WTC11 (cell line): ENCODE results near the gene TMEM144. TPM values are rescaled to one million over a fixed set of nuclear protein-coding genes. Genes with fewer than 3 reads are reported as not detected.

Source experiments
- ATAC-seq: fragments of 200-7000 bp; cut with Tn5 transposase; 2 replicates; pipeline ENCODE4 v1.10.0; 2021; ENCODE audit warnings: mild to moderate bottlenecking, moderate library complexity
- CTCF ChIA-PET: fragments of 300-600 bp; sonication (Branson Sonifier 250); formaldehyde crosslinking; loops from one replicate; lab custom pipeline; 2021; ENCODE audit warnings: antibody characterized with exemption; lab: Charles Lee
- POLR2A ChIA-PET: fragments of 350-600 bp; sonication (Branson Sonifier 250); formaldehyde crosslinking; loops from one replicate; lab custom pipeline; 2021; ENCODE audit warnings: antibody characterized with exemption; lab: Charles Lee
- DNase-seq: peaks from one replicate; pipeline ENCODE4 v3.0.0; 2021; ENCODE audit warnings: low spot score
- H3K27ac Mint-ChIP-seq: 2 replicates; pipeline ENCODE4 v1.8.0; 2021; ENCODE audit warnings: mixed read lengths
- H3K27me3 Mint-ChIP-seq: 2 replicates; pipeline ENCODE4 v1.8.0; 2021; ENCODE audit warnings: low read depth, mild to moderate bottlenecking, moderate library complexity, mixed read lengths
- H3K36me3 Mint-ChIP-seq: 2 replicates; pipeline ENCODE4 v1.8.0; 2021; ENCODE audit warnings: mixed read lengths
- H3K4me1 Mint-ChIP-seq: 2 replicates; pipeline ENCODE4 v1.8.0; 2022; ENCODE audit warnings: mixed read lengths
- H3K4me3 Mint-ChIP-seq: 2 replicates; pipeline ENCODE4 v1.8.0; 2021; ENCODE audit warnings: mild to moderate bottlenecking, moderate library complexity, mixed read lengths
- H3K9me3 Mint-ChIP-seq: 2 replicates; pipeline ENCODE4 v1.8.0; 2021; ENCODE audit warnings: mixed read lengths
- ESRRA ChIP-seq: sonication (generic); formaldehyde crosslinking; IDR thresholded peaks from 2 replicates; pipeline ENCODE4 v1.8.1; 2022; ENCODE audit warnings: mild to moderate bottlenecking, missing genetic modification reagents, borderline replicate concordance
- ETV6 ChIP-seq: sonication (generic); formaldehyde crosslinking; IDR thresholded peaks from 2 replicates; pipeline ENCODE4 v1.8.1; 2022; ENCODE audit warnings: mild to moderate bottlenecking, missing genetic modification reagents
- FOXJ3 ChIP-seq: sonication (generic); formaldehyde crosslinking; IDR thresholded peaks from 2 replicates; pipeline ENCODE4 v1.9.0; 2021; ENCODE audit warnings: missing genetic modification reagents, mild to moderate bottlenecking, borderline replicate concordance
- GABPB1 ChIP-seq: sonication (generic); formaldehyde crosslinking; IDR thresholded peaks from 2 replicates; pipeline ENCODE4 v1.8.1; 2023; ENCODE audit warnings: mild to moderate bottlenecking, missing genetic modification reagents
- HMGA2 ChIP-seq: fragments of 250-450 bp; sonication (Bioruptor Pico); IDR thresholded peaks from 2 replicates; pipeline ENCODE4 v1.4.0; 2021; ENCODE audit warnings: mild to moderate bottlenecking, moderate library complexity
- JAZF1 ChIP-seq: fragments of 250-450 bp; sonication (Bioruptor Pico); IDR thresholded peaks from 2 replicates; pipeline ENCODE4 v1.9.0; 2021; ENCODE audit warnings: moderate library complexity, mild to moderate bottlenecking, inconsistent platforms
- JUN ChIP-seq: sonication (generic); formaldehyde crosslinking; IDR thresholded peaks from 2 replicates; pipeline ENCODE4 v1.8.0; 2023; ENCODE audit warnings: mild to moderate bottlenecking, missing genetic modification reagents
- NFATC4 ChIP-seq: fragments of 250-450 bp; sonication (Bioruptor Pico); IDR thresholded peaks from 2 replicates; pipeline ENCODE4 v1.9.0; 2021; ENCODE audit warnings: mild to moderate bottlenecking
- NFYB ChIP-seq: sonication (generic); formaldehyde crosslinking; conservative IDR thresholded peaks from 2 replicates; pipeline ENCODE4 v1.8.0; 2022; ENCODE audit warnings: low read depth, missing genetic modification reagents
- OVOL2 ChIP-seq: fragments of 250-450 bp; sonication (Bioruptor Pico); IDR thresholded peaks from 2 replicates; pipeline ENCODE4 v1.9.0; 2021; ENCODE audit warnings: mild to moderate bottlenecking, borderline replicate concordance
- RELA ChIP-seq: sonication (generic); formaldehyde crosslinking; IDR thresholded peaks from 2 replicates; pipeline ENCODE4 v1.8.1; 2022; ENCODE audit warnings: missing genetic modification reagents, mild to moderate bottlenecking, borderline replicate concordance
- RORB ChIP-seq: fragments of 250-450 bp; sonication (Bioruptor Pico); IDR thresholded peaks from 2 replicates; pipeline ENCODE4 v1.9.0; 2021; ENCODE audit warnings: mild to moderate bottlenecking
- TEAD4 ChIP-seq: sonication (generic); formaldehyde crosslinking; IDR thresholded peaks from 2 replicates; pipeline ENCODE4 v1.8.0; 2022; ENCODE audit warnings: mild to moderate bottlenecking, missing genetic modification reagents
- TP53 ChIP-seq: sonication (generic); formaldehyde crosslinking; IDR thresholded peaks from 2 replicates; pipeline ENCODE4 v1.8.1; 2023; ENCODE audit warnings: mild to moderate bottlenecking, missing genetic modification reagents
- ZNF219 ChIP-seq: sonication (generic); formaldehyde crosslinking; IDR thresholded peaks from 2 replicates; pipeline ENCODE4 v1.8.0; 2023; ENCODE audit warnings: missing genetic modification reagents, mild to moderate bottlenecking, borderline replicate concordance
- ZNF423 ChIP-seq: fragments of 250-450 bp; sonication (Bioruptor Pico); IDR thresholded peaks from 2 replicates; pipeline ENCODE4 v2.1.2; 2022; ENCODE audit warnings: mild to moderate bottlenecking, moderate library complexity
- total RNA-seq: library from RNA; stranded (reverse); gene quantifications from 3 replicates; pipeline ENCODE4 v1.2.3, GENCODE V29; 2021
- TF ChIP-seq, protein P1 (sequence below): fragments of 250-450 bp; sonication (Bioruptor Pico); IDR thresholded peaks from 2 replicates; pipeline ENCODE4 v1.9.0; 2021; ENCODE audit warnings: moderate library complexity, mild to moderate bottlenecking, inconsistent platforms, borderline replicate concordance
- TF ChIP-seq, protein P2 (sequence below): sonication (generic); formaldehyde crosslinking; IDR thresholded peaks from 2 replicates; pipeline ENCODE4 v1.8.1; 2023; ENCODE audit warnings: mild to moderate bottlenecking, missing genetic modification reagents
- TF ChIP-seq, protein P3 (sequence below): sonication (generic); formaldehyde crosslinking; IDR thresholded peaks from 2 replicates; pipeline ENCODE4 v1.8.0; 2022; ENCODE audit warnings: mild to moderate bottlenecking, missing genetic modification reagents
- TF ChIP-seq, protein P4 (sequence below): sonication (generic); formaldehyde crosslinking; IDR thresholded peaks from 2 replicates; pipeline ENCODE4 v1.8.1; 2023; ENCODE audit warnings: mild to moderate bottlenecking, missing genetic modification reagents, borderline replicate concordance
- TF ChIP-seq, protein P5 (sequence below): sonication (generic); formaldehyde crosslinking; IDR thresholded peaks from 2 replicates; pipeline ENCODE4 v1.8.1; 2023; ENCODE audit warnings: mild to moderate bottlenecking, missing genetic modification reagents, moderate library complexity
- TF ChIP-seq, protein P6 (sequence below): sonication (generic); formaldehyde crosslinking; IDR thresholded peaks from 2 replicates; pipeline ENCODE4 v1.8.0; 2022; ENCODE audit warnings: mild to moderate bottlenecking, missing genetic modification reagents
- TF ChIP-seq, protein P7 (sequence below): sonication (generic); formaldehyde crosslinking; IDR thresholded peaks from 2 replicates; pipeline ENCODE4 v1.8.1; 2022; ENCODE audit warnings: low read depth, mild to moderate bottlenecking, moderate library complexity, missing genetic modification reagents, borderline replicate concordance
- TF ChIP-seq, protein P8 (sequence below): sonication (generic); formaldehyde crosslinking; IDR thresholded peaks from 2 replicates; pipeline ENCODE4 v1.8.0; 2023; ENCODE audit warnings: missing genetic modification reagents

The TMEM144 gene
- total RNA-seq, 1 experiment from 2014 or later: 3.8 TPM

DNA sequence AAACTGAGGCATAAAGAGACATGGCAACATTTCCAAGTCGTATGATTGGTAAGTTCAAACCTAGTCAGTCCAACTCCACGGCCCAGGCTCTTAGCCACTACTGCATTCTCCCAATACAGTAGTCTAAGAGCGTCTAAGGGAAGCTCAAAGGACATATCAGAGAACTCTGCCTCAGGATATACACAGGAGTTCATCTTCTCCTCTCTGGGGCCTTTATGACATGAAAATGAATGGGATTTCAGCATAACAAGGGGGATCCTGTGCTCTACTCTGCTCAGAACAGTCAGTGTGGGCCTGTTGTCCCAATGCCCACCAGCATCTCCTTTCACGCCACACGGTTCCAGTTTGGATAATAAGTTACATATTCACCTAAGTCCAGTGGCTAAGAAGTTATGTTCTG, 41.7 kb upstream of the TMEM144 start:
- DNase-seq: no peak
- CTCF ChIA-PET: no interaction called here

DNA sequence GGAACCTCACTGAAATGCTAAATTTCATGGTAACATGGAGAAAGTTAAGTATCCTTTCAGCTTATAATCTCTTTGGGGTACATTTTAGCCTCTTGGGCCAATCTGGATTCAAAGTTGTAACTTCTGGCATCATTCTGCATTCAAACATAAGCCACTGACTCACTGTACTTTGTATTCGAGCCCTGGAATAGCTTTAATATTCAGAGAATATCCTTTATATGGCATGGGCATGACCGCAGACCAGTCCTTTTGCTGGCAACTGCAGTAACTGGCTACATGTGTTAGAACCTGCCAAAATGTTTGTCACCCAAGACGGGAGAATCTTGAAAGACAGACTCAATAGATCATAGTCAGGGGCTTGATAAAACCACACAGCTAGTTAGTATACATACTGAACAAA, 40.8 kb upstream of the TMEM144 start:
- no peaks in the 10 kb centered on the region for H3K27me3 Mint-ChIP-seq
- peaks cover 8% of the 10 kb centered on the region for H3K4me1 Mint-ChIP-seq
- H3K9me3 Mint-ChIP-seq: no peaks in the 10 kb centered on the region
- H3K27ac Mint-ChIP-seq: no peak overlapping the region
- TF ChIP-seq, protein P1, sequence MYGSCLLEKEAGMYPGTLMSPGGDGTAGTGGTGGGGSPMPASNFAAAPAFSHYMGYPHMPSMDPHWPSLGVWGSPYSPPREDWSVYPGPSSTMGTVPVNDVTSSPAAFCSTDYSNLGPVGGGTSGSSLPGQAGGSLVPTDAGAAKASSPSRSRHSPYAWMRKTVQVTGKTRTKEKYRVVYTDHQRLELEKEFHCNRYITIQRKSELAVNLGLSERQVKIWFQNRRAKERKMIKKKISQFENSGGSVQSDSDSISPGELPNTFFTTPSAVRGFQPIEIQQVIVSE (CRISPR knock-in tag): no peak
- no peak for TF ChIP-seq TP53 (CRISPR knock-in tag)
- no peak for TF ChIP-seq ESRRA (CRISPR knock-in tag)
- TF ChIP-seq, protein P2, sequence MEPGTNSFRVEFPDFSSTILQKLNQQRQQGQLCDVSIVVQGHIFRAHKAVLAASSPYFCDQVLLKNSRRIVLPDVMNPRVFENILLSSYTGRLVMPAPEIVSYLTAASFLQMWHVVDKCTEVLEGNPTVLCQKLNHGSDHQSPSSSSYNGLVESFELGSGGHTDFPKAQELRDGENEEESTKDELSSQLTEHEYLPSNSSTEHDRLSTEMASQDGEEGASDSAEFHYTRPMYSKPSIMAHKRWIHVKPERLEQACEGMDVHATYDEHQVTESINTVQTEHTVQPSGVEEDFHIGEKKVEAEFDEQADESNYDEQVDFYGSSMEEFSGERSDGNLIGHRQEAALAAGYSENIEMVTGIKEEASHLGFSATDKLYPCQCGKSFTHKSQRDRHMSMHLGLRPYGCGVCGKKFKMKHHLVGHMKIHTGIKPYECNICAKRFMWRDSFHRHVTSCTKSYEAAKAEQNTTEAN: no peak
- no peak for TF ChIP-seq OVOL2 (CRISPR knock-in tag)
- TF ChIP-seq, protein P3, sequence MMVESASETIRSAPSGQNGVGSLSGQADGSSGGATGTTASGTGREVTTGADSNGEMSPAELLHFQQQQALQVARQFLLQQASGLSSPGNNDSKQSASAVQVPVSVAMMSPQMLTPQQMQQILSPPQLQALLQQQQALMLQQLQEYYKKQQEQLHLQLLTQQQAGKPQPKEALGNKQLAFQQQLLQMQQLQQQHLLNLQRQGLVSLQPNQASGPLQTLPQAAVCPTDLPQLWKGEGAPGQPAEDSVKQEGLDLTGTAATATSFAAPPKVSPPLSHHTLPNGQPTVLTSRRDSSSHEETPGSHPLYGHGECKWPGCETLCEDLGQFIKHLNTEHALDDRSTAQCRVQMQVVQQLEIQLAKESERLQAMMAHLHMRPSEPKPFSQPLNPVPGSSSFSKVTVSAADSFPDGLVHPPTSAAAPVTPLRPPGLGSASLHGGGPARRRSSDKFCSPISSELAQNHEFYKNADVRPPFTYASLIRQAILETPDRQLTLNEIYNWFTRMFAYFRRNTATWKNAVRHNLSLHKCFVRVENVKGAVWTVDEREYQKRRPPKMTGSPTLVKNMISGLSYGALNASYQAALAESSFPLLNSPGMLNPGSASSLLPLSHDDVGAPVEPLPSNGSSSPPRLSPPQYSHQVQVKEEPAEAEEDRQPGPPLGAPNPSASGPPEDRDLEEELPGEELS (CRISPR knock-in tag): no peak
- TF ChIP-seq JAZF1: no peak
- TF ChIP-seq NFYB (CRISPR knock-in tag): no peak
- TF ChIP-seq, all 79 proteins: peak for 0
- Mint-ChIP-seq H3K36me3 (no peaks in the 10 kb centered on the region), H3K4me3 (no peak overlapping the region)
- DNase-seq (no peak), ATAC-seq (no peak)
- POLR2A ChIA-PET: no interaction called here
- CTCF ChIA-PET: interaction anchor here (3.1 kb wide), 1 partner anchor 17 kb away, joined by 12 read pairs; no protein-coding TSS in a partner anchor

More for the DNA sequence above, 41.7 kb upstream of the TMEM144 start:
- TF ChIP-seq GABPB1 (no peak), RELA (CRISPR knock-in tag) (no peak), FOXJ3 (CRISPR knock-in tag) (no peak), ZNF219 (no peak), ETV6 (CRISPR knock-in tag) (no peak), NFATC4 (CRISPR knock-in tag) (no peak), ZNF423 (no peak), NFYB (CRISPR knock-in tag) (no peak), HMGA2 (CRISPR knock-in tag) (no peak), RORB (CRISPR knock-in tag) (no peak), TEAD4 (CRISPR knock-in tag) (no peak), JUN (CRISPR knock-in tag) (no peak)
- TF ChIP-seq, protein P4, sequence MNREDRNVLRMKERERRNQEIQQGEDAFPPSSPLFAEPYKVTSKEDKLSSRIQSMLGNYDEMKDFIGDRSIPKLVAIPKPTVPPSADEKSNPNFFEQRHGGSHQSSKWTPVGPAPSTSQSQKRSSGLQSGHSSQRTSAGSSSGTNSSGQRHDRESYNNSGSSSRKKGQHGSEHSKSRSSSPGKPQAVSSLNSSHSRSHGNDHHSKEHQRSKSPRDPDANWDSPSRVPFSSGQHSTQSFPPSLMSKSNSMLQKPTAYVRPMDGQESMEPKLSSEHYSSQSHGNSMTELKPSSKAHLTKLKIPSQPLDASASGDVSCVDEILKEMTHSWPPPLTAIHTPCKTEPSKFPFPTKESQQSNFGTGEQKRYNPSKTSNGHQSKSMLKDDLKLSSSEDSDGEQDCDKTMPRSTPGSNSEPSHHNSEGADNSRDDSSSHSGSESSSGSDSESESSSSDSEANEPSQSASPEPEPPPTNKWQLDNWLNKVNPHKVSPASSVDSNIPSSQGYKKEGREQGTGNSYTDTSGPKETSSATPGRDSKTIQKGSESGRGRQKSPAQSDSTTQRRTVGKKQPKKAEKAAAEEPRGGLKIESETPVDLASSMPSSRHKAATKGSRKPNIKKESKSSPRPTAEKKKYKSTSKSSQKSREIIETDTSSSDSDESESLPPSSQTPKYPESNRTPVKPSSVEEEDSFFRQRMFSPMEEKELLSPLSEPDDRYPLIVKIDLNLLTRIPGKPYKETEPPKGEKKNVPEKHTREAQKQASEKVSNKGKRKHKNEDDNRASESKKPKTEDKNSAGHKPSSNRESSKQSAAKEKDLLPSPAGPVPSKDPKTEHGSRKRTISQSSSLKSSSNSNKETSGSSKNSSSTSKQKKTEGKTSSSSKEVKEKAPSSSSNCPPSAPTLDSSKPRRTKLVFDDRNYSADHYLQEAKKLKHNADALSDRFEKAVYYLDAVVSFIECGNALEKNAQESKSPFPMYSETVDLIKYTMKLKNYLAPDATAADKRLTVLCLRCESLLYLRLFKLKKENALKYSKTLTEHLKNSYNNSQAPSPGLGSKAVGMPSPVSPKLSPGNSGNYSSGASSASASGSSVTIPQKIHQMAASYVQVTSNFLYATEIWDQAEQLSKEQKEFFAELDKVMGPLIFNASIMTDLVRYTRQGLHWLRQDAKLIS: no peak
- TF ChIP-seq, protein P5, sequence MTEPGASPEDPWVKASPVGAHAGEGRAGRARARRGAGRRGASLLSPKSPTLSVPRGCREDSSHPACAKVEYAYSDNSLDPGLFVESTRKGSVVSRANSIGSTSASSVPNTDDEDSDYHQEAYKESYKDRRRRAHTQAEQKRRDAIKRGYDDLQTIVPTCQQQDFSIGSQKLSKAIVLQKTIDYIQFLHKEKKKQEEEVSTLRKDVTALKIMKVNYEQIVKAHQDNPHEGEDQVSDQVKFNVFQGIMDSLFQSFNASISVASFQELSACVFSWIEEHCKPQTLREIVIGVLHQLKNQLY: no peak
- TF ChIP-seq, protein P6, sequence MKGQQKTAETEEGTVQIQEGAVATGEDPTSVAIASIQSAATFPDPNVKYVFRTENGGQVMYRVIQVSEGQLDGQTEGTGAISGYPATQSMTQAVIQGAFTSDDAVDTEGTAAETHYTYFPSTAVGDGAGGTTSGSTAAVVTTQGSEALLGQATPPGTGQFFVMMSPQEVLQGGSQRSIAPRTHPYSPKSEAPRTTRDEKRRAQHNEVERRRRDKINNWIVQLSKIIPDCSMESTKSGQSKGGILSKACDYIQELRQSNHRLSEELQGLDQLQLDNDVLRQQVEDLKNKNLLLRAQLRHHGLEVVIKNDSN (CRISPR knock-in tag): no peak
- TF ChIP-seq, protein P7, sequence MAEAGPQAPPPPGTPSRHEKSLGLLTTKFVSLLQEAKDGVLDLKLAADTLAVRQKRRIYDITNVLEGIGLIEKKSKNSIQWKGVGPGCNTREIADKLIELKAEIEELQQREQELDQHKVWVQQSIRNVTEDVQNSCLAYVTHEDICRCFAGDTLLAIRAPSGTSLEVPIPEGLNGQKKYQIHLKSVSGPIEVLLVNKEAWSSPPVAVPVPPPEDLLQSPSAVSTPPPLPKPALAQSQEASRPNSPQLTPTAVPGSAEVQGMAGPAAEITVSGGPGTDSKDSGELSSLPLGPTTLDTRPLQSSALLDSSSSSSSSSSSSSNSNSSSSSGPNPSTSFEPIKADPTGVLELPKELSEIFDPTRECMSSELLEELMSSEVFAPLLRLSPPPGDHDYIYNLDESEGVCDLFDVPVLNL (CRISPR knock-in tag): no peak
- TF ChIP-seq, protein P8, sequence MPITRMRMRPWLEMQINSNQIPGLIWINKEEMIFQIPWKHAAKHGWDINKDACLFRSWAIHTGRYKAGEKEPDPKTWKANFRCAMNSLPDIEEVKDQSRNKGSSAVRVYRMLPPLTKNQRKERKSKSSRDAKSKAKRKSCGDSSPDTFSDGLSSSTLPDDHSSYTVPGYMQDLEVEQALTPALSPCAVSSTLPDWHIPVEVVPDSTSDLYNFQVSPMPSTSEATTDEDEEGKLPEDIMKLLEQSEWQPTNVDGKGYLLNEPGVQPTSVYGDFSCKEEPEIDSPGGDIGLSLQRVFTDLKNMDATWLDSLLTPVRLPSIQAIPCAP (CRISPR knock-in tag): no peak
- no peak for ATAC-seq
- H3K36me3 Mint-ChIP-seq: no peaks in the 10 kb centered on the region
- peaks cover 8% of the 10 kb centered on the region for H3K4me1 Mint-ChIP-seq
- H3K27me3 Mint-ChIP-seq: no peaks in the 10 kb centered on the region
- no peaks in the 10 kb centered on the region for H3K9me3 Mint-ChIP-seq
- no peak overlapping the region for H3K27ac Mint-ChIP-seq
- no peak overlapping the region for H3K4me3 Mint-ChIP-seq
- POLR2A ChIA-PET: no interaction called here
